Stimulated activated naive CD4-positive, alpha-beta T cell (primary cell): ENCODE data around the gene SORT1.
"Not testable (repeated sequence)": the region's sequence is repeated elsewhere in the genome, so short reads cannot be mapped to it uniquely, and the experiment has no call there.

Experiments
- DNase-seq, 6 experiments: peaks; one replicate each; lab custom pipeline; 2025; lab: John Stamatoyannopoulos, UW

The SORT1 gene

DNA sequence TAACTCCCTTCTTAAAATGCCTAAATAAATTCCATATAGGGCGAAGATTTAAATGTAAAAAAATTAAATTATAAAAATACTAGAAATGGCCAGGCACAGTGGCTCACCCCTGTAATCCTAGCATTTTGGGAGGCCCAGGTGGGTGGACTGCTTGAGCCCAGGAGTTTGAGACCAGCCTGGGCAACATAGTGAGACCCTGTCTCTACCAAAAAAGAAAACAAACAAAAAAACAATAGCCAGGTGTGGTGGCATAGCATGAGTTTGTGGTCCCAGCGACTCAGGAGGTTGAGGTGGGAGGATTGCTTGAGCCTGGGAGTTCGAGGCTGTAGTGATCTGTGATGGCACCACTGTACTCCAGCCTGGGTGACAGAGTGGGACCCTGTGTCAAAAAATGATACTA is 17.8 kb downstream of the SORT1 start:
- DNase-seq, result no peak

DNA sequence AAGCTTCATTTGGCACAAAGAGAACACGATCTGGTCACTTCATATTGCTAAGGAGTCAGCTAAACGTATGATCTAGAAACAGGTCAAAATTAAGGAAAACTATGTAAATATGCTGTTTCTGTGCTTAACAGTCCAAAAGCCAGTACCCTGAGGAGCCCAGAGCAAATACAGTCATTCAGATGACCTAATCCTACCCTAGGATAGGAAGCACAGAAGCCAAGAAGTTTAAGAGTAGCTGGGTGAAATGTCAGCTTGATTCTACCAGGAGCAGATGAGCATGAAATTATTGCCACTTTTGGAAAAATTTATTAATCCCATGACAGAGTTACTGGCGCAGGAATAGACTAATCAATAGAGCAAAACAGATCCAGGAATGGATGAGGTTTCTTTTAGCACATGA is 18.3 kb downstream of the SORT1 start:
- no peak for DNase-seq

DNA sequence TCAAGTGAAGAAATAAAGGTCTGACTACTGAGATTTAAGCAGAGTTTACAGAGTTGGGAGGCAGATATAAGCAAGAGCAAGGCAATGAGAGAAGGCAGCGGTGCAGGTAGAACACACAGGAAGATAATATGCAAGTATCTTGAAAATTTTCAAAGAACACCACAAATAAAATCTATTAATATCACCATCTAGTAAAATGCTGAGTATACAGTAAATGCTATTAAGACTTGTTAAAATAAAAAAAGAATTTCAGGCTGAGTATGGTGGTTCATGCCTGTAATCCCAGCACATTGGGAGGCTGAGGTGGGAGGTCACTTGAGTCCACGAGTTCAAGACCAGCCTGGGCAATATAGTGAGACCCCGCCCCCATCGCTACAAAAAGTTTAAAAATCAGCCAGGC is 20.0 kb downstream of the SORT1 start:
- no peak for DNase-seq

DNA sequence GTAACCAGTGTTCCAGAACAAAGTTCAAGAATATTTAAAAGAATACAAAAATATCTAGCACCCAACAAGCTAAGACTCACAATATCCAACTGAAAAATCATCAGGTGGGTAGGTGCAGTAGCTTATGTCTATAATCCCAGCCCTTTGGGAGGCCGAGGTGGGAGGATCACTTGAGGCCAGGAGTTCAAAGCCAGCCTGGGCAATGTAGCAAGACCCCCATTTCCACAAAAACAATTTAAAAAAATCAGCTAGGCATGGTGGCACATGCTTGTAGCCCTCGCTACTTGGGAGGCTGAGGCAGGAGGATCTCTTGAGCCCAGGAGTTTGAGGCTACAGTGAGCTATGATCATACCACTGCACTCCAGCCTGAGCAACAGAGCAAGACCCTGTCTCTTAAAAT is 24.0 kb downstream of the SORT1 start:
- DNase-seq, result not testable (repeated sequence)

DNA sequence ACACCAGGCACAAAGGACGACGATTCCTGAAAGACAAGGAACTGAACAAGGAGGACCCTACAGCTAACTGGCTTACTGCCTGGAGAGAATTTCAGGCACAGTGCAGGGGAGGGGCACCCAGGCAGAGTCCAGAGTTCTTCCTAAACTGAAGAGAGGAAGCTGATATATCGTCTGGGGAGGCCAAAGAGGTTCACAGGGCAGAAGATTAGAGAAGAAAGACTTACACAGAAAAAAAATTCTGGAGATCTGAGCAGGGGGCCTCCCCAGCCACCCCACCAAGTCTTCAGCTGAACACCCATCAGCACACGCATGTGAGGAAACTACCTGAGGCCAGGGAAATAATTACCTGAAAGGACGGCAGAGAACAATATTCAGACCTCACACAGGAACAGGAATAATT is 24.6 kb downstream of the SORT1 start:
- no peak for DNase-seq

DNA sequence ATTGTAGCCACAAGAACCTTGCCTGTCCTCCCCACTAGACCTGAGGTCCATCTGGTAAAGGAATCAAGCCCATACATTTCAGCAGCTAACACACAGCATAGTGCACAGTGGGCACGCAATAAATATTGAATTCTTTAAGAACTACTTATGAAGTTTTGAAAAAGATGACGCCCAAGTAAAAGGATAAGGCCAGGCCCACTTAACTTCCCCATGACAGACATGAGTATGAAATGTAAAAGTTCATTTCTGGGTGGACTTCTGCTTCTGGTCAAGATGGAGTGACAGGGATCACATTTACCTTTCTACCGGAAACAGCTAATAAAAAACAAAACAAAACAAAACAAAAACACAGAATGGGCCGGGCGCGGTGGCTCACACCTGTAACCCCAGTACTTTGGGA is 25.4 kb downstream of the SORT1 start:
- no peak for DNase-seq

DNA sequence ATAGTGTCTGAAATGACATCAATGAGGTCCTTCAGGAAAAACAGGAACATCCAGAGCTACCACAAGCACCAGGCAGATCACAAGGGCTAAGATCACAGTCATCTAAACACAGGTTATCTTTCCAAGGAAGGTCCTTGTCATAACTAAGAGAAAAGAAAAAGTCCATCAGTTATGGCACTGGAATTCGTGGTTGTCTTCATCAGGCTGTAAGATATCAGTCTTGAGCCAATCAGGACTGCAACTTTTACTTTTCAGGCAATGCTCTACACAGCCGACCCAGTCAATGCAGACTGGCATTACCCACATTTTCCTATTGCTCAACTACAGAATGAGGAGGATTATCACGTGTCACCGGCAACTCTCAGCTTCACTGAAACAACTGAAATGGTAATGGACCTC is 26.4 kb downstream of the SORT1 start:
- no peak for DNase-seq

DNA sequence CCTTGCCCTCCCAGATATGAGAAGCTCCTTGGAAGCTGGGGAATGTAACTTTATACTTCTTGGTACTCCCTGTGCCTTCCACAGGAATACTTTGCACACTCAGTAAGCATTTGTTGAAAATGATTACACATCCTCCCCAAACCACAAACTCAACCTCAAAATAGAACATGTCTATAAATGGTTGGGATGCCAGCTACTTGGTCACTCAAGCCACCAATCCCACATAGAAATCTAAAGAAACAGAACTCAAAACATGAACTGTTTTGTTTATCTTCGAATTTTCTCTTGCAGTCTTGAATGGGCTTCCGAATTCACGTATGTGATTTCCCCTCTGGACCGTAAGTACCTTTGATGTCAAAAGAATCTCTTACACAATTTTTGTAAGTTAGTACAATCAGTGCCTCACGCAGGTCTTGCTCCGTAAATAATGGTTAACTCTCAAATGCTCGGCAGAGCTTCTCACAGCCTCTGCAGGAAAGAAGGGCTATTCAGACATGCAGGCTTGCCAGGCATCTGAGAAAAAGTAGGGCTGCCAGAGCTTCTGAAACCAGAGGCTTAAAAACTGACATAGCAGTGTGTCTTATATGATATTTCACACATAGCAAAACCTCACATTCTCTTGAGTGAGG is 26.9 kb downstream of the SORT1 start:
- no peak for DNase-seq

DNA sequence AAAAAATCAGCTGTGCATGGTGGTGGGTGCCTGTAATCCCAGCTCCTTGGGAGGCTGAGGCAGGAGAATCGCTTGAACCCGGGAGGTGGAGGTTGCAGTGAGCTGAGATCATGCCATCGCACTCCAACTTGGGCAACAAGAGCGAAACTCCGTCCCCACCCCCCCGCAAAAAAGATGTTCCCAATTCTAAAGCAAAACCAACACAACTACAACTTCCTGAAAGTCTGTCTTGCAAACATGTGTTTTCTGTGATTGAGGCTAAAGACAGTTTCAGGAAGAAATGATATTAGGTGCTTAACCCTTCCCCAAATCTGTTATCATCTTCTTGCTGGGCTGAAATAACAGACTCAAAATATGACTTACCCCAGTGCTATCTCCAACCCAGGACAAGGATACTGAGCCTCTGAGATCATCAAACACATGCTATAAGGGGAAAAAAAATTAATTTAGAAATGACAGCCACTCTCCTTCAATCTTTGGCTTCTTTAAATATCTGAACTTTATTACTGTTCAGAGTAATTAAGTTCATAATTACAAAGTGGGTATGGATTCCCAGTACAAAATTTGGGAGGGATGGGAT is 28.5 kb downstream of the SORT1 start:
- DNase-seq, result no peak

DNA sequence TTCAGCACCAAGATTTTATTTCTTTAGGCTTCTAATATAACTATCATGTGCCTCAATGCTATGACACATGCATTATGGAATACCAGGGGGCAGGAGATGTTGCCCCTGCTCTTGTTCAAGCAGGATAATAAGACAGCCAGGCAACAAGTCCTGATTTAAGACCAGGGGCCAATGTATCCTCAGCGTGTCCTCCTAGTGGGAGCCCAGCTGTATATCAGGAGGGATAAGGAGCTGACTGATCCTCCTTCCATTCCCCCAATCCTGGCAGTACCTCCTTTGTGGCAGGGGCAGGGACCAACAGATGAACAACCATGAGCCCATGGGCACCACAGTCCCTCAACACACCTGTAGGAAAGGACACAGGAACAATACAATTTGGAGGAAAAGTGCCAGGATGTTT is 29.3 kb downstream of the SORT1 start:
- no peak for DNase-seq

DNA sequence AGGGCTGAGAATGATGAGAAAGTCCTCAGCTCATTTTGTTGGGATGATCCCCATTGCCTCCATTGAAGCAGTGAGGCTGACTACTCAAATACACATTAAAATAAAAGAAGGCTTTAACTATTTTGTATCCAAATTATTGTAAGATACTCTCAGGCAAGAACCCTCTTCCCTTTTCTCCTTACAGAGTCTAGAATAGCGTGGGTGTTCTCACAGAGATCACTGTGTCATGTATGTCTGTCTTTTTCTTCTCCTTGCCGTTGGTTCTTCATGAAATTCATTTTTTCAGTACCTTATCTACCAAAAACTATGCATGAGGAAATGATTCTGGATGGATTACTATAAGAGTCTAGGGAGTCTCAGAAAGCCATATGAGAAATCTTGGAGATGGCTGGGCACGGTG is 30.1 kb downstream of the SORT1 start:
- no peak for DNase-seq

DNA sequence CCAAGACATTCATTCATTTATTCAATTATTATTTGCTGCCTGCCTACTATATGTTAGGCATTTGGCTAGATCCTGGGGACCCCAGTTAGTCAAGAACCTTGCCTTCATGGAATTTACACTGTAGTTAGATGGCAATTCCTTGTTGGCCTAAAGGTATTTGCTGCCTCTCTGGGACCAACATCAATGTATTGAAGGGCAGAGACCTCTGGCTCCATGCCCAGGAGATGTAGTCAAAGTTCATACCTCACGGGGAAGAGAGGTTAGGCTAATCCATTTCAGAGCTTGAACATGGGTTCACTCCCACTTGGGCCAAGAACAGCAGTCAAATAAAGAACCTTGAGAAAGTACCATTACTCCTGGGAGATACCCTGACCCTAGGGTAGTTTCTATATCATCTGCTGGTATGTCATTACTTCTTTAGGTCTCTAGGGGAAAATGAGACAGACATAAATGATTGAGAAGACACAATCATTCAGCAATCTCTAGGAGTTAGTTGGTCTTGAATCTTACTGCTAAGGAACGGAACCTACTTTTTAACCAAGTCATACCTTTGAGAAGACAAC is 32.0 kb downstream of the SORT1 start:
- DNase-seq, result no peak

DNA sequence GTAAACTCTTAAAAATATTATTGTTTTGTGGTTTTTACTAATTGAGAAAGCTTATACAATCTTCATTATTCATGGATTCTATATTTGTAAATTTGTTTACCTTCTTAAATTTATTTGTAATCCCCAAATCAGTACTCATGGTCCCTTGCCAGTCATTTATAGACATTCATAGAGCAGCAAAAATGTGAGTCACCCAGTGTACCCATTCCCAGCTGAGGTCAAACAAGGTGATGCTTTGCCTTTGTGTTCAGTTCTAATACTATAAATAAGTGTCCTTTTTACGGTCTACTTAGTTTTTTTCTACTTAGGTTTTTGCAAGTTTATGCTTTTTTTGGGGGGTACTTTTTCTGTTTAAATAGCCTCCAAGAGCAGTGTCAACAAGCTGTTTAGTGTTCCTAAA is 36.1 kb downstream of the SORT1 start:
- DNase-seq, result no peak

DNA sequence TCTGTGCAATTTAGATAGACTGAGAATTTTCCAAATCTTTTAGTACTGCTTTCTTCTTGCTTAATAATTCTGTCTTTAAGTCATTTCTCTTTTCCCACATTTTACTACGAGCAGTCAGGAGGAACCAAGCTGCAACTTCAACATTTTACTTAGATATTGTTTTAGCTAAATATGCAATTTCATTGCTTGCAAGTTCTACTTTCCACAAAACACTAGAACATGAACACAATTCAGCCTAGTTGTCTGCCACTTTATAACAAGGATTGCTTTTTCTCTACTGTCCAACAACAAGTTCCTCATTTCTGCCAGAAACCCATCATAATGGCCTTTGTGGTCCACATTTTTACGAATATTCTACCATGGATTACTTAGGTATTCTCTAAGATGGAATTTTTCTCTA is 36.6 kb downstream of the SORT1 start:
- no peak for DNase-seq

DNA sequence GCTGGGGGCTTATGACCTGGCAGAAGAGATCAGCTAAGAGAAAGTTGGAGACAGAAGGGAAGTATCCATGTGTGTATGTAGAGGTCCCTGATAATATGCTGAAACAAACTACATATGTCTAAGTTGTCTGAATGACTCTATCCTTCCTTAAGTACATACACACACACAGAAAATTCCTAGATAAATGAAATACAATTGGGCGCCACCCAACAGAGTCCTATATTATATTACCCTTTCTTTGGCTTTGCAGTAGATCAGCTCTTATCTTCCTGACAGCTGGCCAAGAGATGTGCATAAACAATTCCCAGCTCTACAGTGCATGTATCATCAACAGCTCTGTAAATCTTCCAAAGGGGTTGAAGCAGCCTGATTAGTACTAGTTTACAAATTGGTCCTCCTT is 40.1 kb downstream of the SORT1 start:
- DNase-seq, result no peak

DNA sequence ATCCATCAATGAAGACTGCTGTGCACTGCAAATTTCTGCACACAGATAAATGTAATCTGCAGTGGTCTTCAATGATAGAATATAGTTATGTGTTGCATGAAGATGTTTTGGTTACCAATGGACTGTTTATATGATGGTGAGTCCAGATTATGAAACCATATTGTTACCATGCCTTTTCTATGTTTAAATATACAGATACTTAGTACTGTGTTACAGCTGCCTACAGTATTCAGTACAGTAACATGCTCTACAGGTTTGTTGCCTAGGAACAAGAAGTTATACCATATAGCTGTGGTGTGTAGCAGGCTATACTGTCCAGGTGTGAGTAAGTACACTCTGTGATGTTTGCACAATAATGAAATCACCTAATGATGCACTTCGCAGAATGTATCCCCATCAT is 40.8 kb downstream of the SORT1 start:
- DNase-seq, result no peak

DNA sequence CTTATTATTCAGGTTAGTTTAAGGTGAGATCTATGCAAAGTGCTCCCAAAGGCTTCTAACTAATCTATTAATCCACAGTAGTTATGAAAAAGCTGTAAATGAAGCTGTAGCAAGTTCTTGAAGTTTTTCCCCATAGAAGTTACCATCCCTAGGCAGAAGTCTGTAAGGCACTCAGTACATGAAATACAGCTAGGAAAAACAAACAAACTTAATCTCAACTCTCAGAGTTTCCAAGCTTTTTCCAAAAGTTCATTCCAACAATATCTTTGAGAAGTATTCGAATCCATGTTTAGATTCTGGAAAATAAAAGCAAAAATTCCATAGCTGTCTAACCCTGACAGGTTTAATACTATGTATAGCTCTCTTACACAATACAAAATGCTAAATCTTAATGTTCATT is 41.2 kb downstream of the SORT1 start:
- DNase-seq, result no peak

DNA sequence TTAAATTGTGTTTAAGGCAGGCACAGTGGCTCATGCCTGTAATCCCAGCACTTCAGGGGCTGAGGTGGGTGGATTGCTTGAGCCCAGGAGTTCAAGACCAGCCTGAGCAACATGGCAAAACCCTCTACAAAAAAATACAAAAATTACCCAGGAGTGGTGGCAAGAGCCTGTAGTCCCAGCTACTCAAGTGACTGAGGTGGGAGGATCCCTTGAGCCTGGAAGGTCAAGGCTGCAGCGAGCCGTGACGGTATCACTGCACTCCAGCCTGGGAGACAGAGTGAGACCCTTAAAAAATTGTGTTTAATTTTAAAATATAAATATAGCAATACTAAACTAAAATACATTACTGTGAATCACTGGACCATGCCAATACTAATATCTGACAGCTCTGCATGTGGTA is 42.8 kb downstream of the SORT1 start:
- DNase-seq, result no peak

DNA sequence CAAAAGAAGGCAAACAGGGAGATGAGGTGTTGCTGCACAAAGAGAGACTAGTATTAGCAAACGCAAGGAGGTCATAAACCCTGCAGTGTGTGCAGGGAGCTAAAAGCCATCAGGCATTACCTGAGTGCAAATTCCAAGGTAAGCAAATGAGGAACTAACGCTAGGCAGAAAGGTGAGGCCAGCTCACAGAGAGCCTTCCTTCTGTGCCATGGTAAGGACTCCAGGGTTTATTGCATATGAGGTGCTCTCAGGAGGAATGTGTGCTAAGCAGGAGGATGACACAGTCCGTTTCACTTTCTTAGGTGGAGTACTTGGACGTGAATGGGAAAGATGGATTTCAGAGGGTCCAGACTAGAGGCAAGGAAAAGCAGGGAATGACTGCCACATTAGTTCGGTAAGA is 46.3 kb downstream of the SORT1 start:
- no peak for DNase-seq

DNA sequence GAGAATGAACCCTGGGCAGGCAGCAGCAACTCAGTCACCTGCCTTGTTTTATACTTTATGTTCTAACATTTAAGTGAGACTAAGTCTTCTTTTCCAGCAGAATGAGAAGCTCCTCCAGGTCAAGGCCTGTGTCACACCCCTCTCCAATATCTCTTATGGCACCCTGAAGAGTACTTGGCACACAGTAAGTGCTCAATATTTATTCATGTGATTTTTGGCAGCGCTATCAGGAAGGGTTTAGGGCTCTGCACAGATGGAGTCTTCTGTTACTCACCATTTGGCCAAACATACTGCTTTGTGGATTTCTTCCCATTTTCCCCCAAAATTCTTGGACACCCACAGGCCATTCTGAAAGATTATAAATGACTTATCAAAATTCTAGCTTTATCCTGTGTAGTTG is 47.1 kb downstream of the SORT1 start:
- no peak for DNase-seq

DNA sequence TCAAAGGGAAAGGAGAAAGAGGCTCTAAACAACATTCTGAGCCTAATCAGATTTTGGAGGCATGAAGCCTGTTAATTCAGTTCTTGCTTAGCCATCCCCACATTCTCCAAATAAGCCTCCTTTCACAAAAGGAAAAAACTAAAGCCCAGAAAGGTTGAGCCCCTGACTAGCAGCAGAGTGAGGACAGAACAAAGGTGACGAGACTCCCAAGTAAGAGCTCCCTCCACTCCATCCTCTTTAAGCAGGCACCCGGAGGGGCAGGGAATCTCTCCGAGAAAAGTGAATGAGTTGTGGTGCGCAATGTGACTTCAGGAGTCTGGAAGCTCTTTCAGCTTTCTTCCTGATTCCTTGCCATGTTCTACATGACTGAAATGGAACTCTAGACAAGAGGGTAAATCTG is 47.5 kb downstream of the SORT1 start:
- no peak for DNase-seq

DNA sequence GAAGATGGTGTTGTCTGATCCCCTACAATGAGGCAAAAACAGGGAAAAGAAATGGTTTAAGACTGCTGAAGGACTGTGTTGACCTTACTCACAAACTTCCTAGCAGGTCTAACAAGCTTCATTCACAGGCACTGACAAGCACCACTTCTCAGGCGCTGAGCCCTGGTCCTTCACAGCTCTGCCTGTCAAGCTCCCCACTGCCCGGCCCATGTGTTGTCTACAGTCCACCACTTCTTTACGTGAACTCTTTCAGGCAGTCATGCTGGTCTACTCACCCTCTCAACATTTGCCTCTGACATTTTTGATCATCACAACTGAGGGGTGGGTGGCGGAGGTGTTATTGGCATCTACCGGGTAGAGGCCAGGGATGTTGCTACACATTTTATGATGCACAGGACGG is 50.2 kb downstream of the SORT1 start:
- DNase-seq, result no peak

DNA sequence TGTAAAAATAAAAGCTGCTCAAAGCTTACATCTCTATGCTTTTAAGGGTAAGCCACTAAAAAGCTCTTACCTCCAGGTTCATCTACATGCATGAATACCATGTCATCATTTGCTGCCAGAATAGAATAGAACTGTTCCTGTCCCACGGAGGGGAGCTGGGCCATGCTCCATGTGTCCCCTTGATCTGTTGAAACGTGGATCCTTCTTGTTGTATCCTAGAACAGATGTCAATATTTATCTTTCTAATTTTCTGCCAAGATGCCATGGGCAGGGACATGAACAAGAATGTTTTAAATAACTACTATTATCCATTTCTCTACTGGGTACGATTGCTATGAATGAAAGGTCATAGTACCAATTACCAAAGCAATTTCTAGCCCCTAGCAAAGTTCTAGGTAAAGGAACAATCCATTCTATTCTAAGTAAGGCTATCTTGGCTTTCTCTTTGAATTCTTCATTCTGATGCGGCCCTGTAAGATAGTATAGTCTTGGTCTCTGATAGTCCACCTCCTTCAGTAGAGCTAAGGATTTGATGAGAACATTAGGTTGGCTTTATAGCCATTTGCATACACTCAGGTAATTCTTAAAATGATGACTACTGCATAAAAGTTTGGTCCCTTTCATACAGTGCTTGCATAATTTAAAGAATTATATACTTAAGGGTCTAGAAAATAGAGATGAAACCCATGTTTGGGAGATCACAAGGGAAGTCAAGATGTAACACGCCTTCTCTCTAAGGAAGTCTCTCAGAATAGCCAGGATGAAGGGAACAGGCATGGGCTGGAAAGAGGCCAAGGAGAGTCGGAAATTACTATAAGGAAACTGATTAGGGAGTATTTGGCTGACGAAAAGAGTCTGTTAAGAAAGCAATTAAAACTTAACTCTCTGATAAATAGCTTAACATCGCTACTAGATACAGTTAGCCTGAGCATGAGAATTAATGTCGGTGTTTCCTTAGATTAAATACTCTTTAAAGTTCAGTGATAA is 55.5 kb downstream of the SORT1 start:
- DNase-seq, result no peak
